Tongue (tissue), 2 donors: ENCODE measurements around the gene HS6ST3. TPM values are rescaled to one million over a fixed set of nuclear protein-coding genes. Genes with fewer than 3 reads are reported as not detected.

Experiments used
- DNase-seq: peaks from one replicate; pipeline ENCODE4 v3.0.0-alpha.2; 2015
- total RNA-seq: library from RNA; depleted of rRNA; stranded (reverse); fragments of >200 nt; gene quantifications from one replicate; pipeline ENCODE4 v1.2.3, GENCODE V29; 2014

Gene HS6ST3
- total RNA-seq, 1 donor from 2014 or later, result 1.8 TPM

GRCh38 chr13:96308568-96308967 lies 218.7 kb downstream of the HS6ST3 start:
- no peak for DNase-seq

- DNase-seq, result no peak
Observed at GRCh38 chr13:96314974-96315373, 225.1 kb downstream of the HS6ST3 start.

- no peak for DNase-seq
Observed at GRCh38 chr13:96338030-96338429, 248.1 kb downstream of the HS6ST3 start.

GRCh38 chr13:96342286-96342685 lies 252.4 kb downstream of the HS6ST3 start:
- no peak for DNase-seq

- DNase-seq, result no peak
Observed at GRCh38 chr13:96342852-96343465, 253.1 kb downstream of the HS6ST3 start.

- no peak for DNase-seq
Observed at GRCh38 chr13:96346921-96347320, 257.0 kb downstream of the HS6ST3 start.

- DNase-seq, result no peak
Observed at GRCh38 chr13:96373597-96373996, 283.7 kb downstream of the HS6ST3 start.

- DNase-seq, result no peak
Observed at GRCh38 chr13:96377835-96378234, 287.9 kb downstream of the HS6ST3 start.

- DNase-seq, result no peak
Observed at GRCh38 chr13:96379967-96380366, 290.1 kb downstream of the HS6ST3 start.

GRCh38 chr13:96381681-96382080 lies 291.8 kb downstream of the HS6ST3 start:
- no peak for DNase-seq

- DNase-seq, result no peak
Observed at GRCh38 chr13:96388598-96388997, 298.7 kb downstream of the HS6ST3 start.

GRCh38 chr13:96391606-96392005 lies 301.7 kb downstream of the HS6ST3 start:
- no peak for DNase-seq

- DNase-seq, result no peak
Observed at GRCh38 chr13:96397807-96398206, 307.9 kb downstream of the HS6ST3 start.

- no peak for DNase-seq
Observed at GRCh38 chr13:96398486-96398885, 308.6 kb downstream of the HS6ST3 start.

- DNase-seq, result no peak
Observed at GRCh38 chr13:96403241-96403640, 313.3 kb downstream of the HS6ST3 start.

- DNase-seq, result no peak
Observed at GRCh38 chr13:96403651-96404050, 313.7 kb downstream of the HS6ST3 start.

GRCh38 chr13:96415831-96416385 lies 326.0 kb downstream of the HS6ST3 start:
- DNase-seq, result no peak

- no peak for DNase-seq
Observed at GRCh38 chr13:96417939-96418685, 328.2 kb downstream of the HS6ST3 start.

GRCh38 chr13:96421314-96421713 lies 331.4 kb downstream of the HS6ST3 start:
- no peak for DNase-seq

- no peak for DNase-seq
Observed at GRCh38 chr13:96422002-96422401, 332.1 kb downstream of the HS6ST3 start.

- DNase-seq, result no peak
Observed at GRCh38 chr13:96426167-96426566, 336.3 kb downstream of the HS6ST3 start.

GRCh38 chr13:96428911-96429310 lies 339.0 kb downstream of the HS6ST3 start:
- no peak for DNase-seq

- DNase-seq, result no peak
Observed at GRCh38 chr13:96431044-96431581, 341.2 kb downstream of the HS6ST3 start.
